Measurements from ENCODE around the gene CDYL2. TPM values are rescaled to one million over a fixed set of nuclear protein-coding genes. Genes with fewer than 3 reads are reported as not detected.

Gene CDYL2
- total RNA-seq, 1 donor from 2014 or later, result 26.5 TPM

- Histone ChIP-seq H3K36me3 (ENCODE audit: insufficient read depth, low read length) (no peaks in the 10 kb centered on the region), H3K4me1 (ENCODE audit: insufficient read depth, low read length) (peaks cover 3% of the 10 kb centered on the region), H3K79me2 (ENCODE audit: insufficient read depth, low read length) (no peaks in the 10 kb centered on the region), H3K9me3 (ENCODE audit: insufficient read depth, low read depth, low read length) (no peaks in the 10 kb centered on the region), H3K9ac (ENCODE audit: low read length) (no peak overlapping the region), H4K20me1 (ENCODE audit: insufficient read depth, low read length) (no peaks in the 10 kb centered on the region), H3K4me2 (ENCODE audit: low read length) (no peak overlapping the region), H2AFZ (ENCODE audit: low read depth, low read length) (no peak overlapping the region), H3K27ac (ENCODE audit: low read depth, low read length) (no peak overlapping the region), H3K4me3 (ENCODE audit: insufficient read depth, low read depth, low read length) (no peak overlapping the region), H3K27me3 (ENCODE audit: insufficient read depth, low read length) (no peaks in the 10 kb centered on the region)
- Mint-ChIP-seq H3K36me3 (ENCODE audit: low read depth, unreplicated experiment) (peaks cover 7% of the 10 kb centered on the region), H3K4me3 (ENCODE audit: unreplicated experiment) (no peak overlapping the region), H3K27ac (ENCODE audit: unreplicated experiment) (no peak overlapping the region), H3K27me3 (ENCODE audit: low read depth, unreplicated experiment) (no peaks in the 10 kb centered on the region), H3K9me3 (ENCODE audit: unreplicated experiment) (peaks cover 13% of the 10 kb centered on the region), H3K4me1 (ENCODE audit: low read depth, unreplicated experiment) (peaks cover 16% of the 10 kb centered on the region)
- no peak for TF ChIP-seq CTCF (IDR thresholded peaks at IDR 0.05; ENCODE audit: insufficient read depth, low read depth, low read length)
- no peak for TF ChIP-seq EZH2 (IDR thresholded peaks at IDR 0.05; ENCODE audit: insufficient read depth, low read length)
- FAIRE-seq, result peak; percentile 37
- no peak for DNase-seq (ENCODE audit: low read depth)
Measured at GRCh38 chr16:80596507-80597207, 207.7 kb downstream of the CDYL2 start.

GRCh38 chr16:80594756-80595155 lies 209.6 kb downstream of the CDYL2 start:
- Mint-ChIP-seq H3K4me3 (ENCODE audit: unreplicated experiment) (no peak overlapping the region), H3K36me3 (ENCODE audit: low read depth, unreplicated experiment) (peaks cover 7% of the 10 kb centered on the region), H3K9me3 (ENCODE audit: unreplicated experiment) (peaks cover 13% of the 10 kb centered on the region), H3K27me3 (ENCODE audit: low read depth, unreplicated experiment) (no peaks in the 10 kb centered on the region), H3K4me1 (ENCODE audit: low read depth, unreplicated experiment) (peaks cover 14% of the 10 kb centered on the region), H3K27ac (ENCODE audit: unreplicated experiment) (no peak overlapping the region)
- no peaks in the 10 kb centered on the region for H3K9me3 ChIP-seq (ENCODE audit: insufficient read depth, low read depth, low read length)
- H3K27me3 ChIP-seq (ENCODE audit: insufficient read depth, low read length), result no peaks in the 10 kb centered on the region
- no peak overlapping the region for H3K9ac ChIP-seq (ENCODE audit: low read length)
- no peak for DNase-seq (ENCODE audit: low read depth)
- no peaks in the 10 kb centered on the region for H3K79me2 ChIP-seq (ENCODE audit: insufficient read depth, low read length)
- no peak for FAIRE-seq
- no peak for TF ChIP-seq CTCF (IDR thresholded peaks at IDR 0.05; ENCODE audit: insufficient read depth, low read depth, low read length)
- no peak for TF ChIP-seq EZH2 (IDR thresholded peaks at IDR 0.05; ENCODE audit: insufficient read depth, low read length)
- no peak overlapping the region for H3K4me2 ChIP-seq (ENCODE audit: low read length)
- H3K4me1 ChIP-seq (ENCODE audit: insufficient read depth, low read length), result peaks cover 3% of the 10 kb centered on the region
- no peak overlapping the region for H3K27ac ChIP-seq (ENCODE audit: low read depth, low read length)
- H3K36me3 ChIP-seq (ENCODE audit: insufficient read depth, low read length), result no peaks in the 10 kb centered on the region
- H3K4me3 ChIP-seq (ENCODE audit: insufficient read depth, low read depth, low read length), result no peak overlapping the region
- no peaks in the 10 kb centered on the region for H4K20me1 ChIP-seq (ENCODE audit: insufficient read depth, low read length)
- no peak overlapping the region for H2AFZ ChIP-seq (ENCODE audit: low read depth, low read length)

GRCh38 chr16:80592273-80592672 lies 212.1 kb downstream of the CDYL2 start:
- H3K27me3 ChIP-seq (ENCODE audit: insufficient read depth, low read length), result no peaks in the 10 kb centered on the region
- peaks cover 3% of the 10 kb centered on the region for H3K4me1 ChIP-seq (ENCODE audit: insufficient read depth, low read length)
- no peak overlapping the region for H3K4me2 ChIP-seq (ENCODE audit: low read length)
- H3K9ac ChIP-seq (ENCODE audit: low read length), result no peak overlapping the region
- H3K36me3 ChIP-seq (ENCODE audit: insufficient read depth, low read length), result no peaks in the 10 kb centered on the region
- DNase-seq (ENCODE audit: low read depth) (no peak), FAIRE-seq (no peak)
- Mint-ChIP-seq H3K4me3 (ENCODE audit: unreplicated experiment) (no peak overlapping the region), H3K4me1 (ENCODE audit: low read depth, unreplicated experiment) (peaks cover 7% of the 10 kb centered on the region), H3K27ac (ENCODE audit: unreplicated experiment) (no peak overlapping the region), H3K9me3 (ENCODE audit: unreplicated experiment) (peaks cover 15% of the 10 kb centered on the region), H3K27me3 (ENCODE audit: low read depth, unreplicated experiment) (no peaks in the 10 kb centered on the region), H3K36me3 (ENCODE audit: low read depth, unreplicated experiment) (peaks cover 7% of the 10 kb centered on the region)
- H4K20me1 ChIP-seq (ENCODE audit: insufficient read depth, low read length), result no peaks in the 10 kb centered on the region
- H3K4me3 ChIP-seq (ENCODE audit: insufficient read depth, low read depth, low read length), result no peak overlapping the region
- H2AFZ ChIP-seq (ENCODE audit: low read depth, low read length), result no peak overlapping the region
- no peak for TF ChIP-seq CTCF (IDR thresholded peaks at IDR 0.05; ENCODE audit: insufficient read depth, low read depth, low read length)
- no peak for TF ChIP-seq EZH2 (IDR thresholded peaks at IDR 0.05; ENCODE audit: insufficient read depth, low read length)
- H3K27ac ChIP-seq (ENCODE audit: low read depth, low read length), result no peak overlapping the region
- no peaks in the 10 kb centered on the region for H3K79me2 ChIP-seq (ENCODE audit: insufficient read depth, low read length)
- no peaks in the 10 kb centered on the region for H3K9me3 ChIP-seq (ENCODE audit: insufficient read depth, low read depth, low read length)
